HG02642 (cell line): ENCODE data around the gene BEST3.

Experiments used
- ATAC-seq: cut with Tn5 transposase; IDR thresholded peaks from one replicate; pipeline ENCODE4 v1.9.1; 2021; ENCODE audit warnings: mild to moderate bottlenecking; ENCODE audit not compliant: unreplicated experiment, poor library complexity

BEST3 gene

GRCh38 chr12:69655616-69656340 lies 43.3 kb downstream of the BEST3 start:
- no peak for ATAC-seq

GRCh38 chr12:69653703-69654102 lies 45.4 kb downstream of the BEST3 start:
- ATAC-seq, result no peak

GRCh38 chr12:69651922-69652321 lies 47.2 kb downstream of the BEST3 start:
- no peak for ATAC-seq

GRCh38 chr12:69649529-69649928 lies 49.6 kb downstream of the BEST3 start:
- no peak for ATAC-seq

- no peak for ATAC-seq
Measured at GRCh38 chr12:69648476-69648875, 50.6 kb downstream of the BEST3 start.

- no peak for ATAC-seq
Measured at GRCh38 chr12:69647178-69647577, 51.9 kb downstream of the BEST3 start.

GRCh38 chr12:69645031-69645430 lies 54.1 kb downstream of the BEST3 start:
- ATAC-seq, result no peak

GRCh38 chr12:69644511-69644910 lies 54.6 kb downstream of the BEST3 start:
- ATAC-seq, result no peak

GRCh38 chr12:69642531-69642930 lies 56.6 kb downstream of the BEST3 start:
- ATAC-seq, result no peak

- no peak for ATAC-seq
Measured at GRCh38 chr12:69641546-69641945, 57.6 kb downstream of the BEST3 start.

- ATAC-seq, result peak; percentile 82
Measured at GRCh38 chr12:69639400-69640016, 59.6 kb downstream of the BEST3 start.

- ATAC-seq, result no peak
Measured at GRCh38 chr12:69633061-69633460, 66.0 kb downstream of the BEST3 start.

GRCh38 chr12:69630191-69630590 lies 68.9 kb downstream of the BEST3 start:
- ATAC-seq, result no peak

- no peak for ATAC-seq
Measured at GRCh38 chr12:69627501-69627900, 71.6 kb downstream of the BEST3 start.

- ATAC-seq, result no peak
Measured at GRCh38 chr12:69623970-69624369, 75.1 kb downstream of the BEST3 start.

GRCh38 chr12:69621551-69621950 lies 77.6 kb downstream of the BEST3 start:
- no peak for ATAC-seq

- no peak for ATAC-seq
Measured at GRCh38 chr12:69620921-69621320, 78.2 kb downstream of the BEST3 start.

- no peak for ATAC-seq
Measured at GRCh38 chr12:69620077-69620476, 79.0 kb downstream of the BEST3 start.

GRCh38 chr12:69619050-69619449 lies 80.1 kb downstream of the BEST3 start:
- ATAC-seq, result no peak

GRCh38 chr12:69616025-69616424 lies 83.1 kb downstream of the BEST3 start:
- ATAC-seq, result no peak

- no peak for ATAC-seq
Measured at GRCh38 chr12:69613351-69613750, 85.8 kb downstream of the BEST3 start.

GRCh38 chr12:69610729-69611128 lies 88.4 kb downstream of the BEST3 start, which contains the start of gene LRRC10:
Gene LRRC10 (minus strand): TSS chr12:69610907. CDS start chr12:69610838, 69 bp downstream.
- ATAC-seq, result no peak
